Endodermal cell (in vitro differentiated cells): ENCODE results near the gene GALE. TPM values are rescaled to one million over a fixed set of nuclear protein-coding genes. Genes with fewer than 3 reads are reported as not detected.

Experiments
- DNase-seq: peaks from one replicate; pipeline ENCODE4 v3.0.0-alpha.2; 2017
- H3K27ac ChIP-seq: 2 replicates; pipeline ENCODE4 v1.5.1; 2013; ENCODE audit warnings: mild to moderate bottlenecking, low read depth, low read length, moderate library complexity
- H3K27me3 ChIP-seq: 2 replicates; pipeline ENCODE4 v1.6.1; 2013; ENCODE audit warnings: mild to moderate bottlenecking, low read length, moderate library complexity; ENCODE audit not compliant: insufficient read depth, control insufficient read depth, poor library complexity, severe bottlenecking
- H3K36me3 ChIP-seq: 2 replicates; pipeline ENCODE4 v1.7.0; 2013; ENCODE audit warnings: mild to moderate bottlenecking, low read length, moderate library complexity; ENCODE audit not compliant: control insufficient read depth, insufficient read depth
- H3K4me1 ChIP-seq: one replicate; pipeline ENCODE4 v1.7.0; 2013; ENCODE audit warnings: low read length; ENCODE audit not compliant: control insufficient read depth, insufficient read depth
- H3K4me3 ChIP-seq: 2 replicates; pipeline ENCODE4 v1.5.1; 2013; ENCODE audit warnings: mild to moderate bottlenecking, low read length, moderate library complexity
- H3K9ac ChIP-seq: 2 replicates; pipeline ENCODE4 v1.6.1; 2013; ENCODE audit warnings: mild to moderate bottlenecking, low read length, moderate library complexity; ENCODE audit not compliant: poor library complexity, severe bottlenecking; ENCODE audit errors: extremely low read depth
- H3K9me3 ChIP-seq: 2 replicates; pipeline ENCODE4 v1.6.1; 2013; ENCODE audit warnings: mild to moderate bottlenecking, low read length, moderate library complexity; ENCODE audit not compliant: control insufficient read depth
- H3K27ac Mint-ChIP-seq: 2 replicates; pipeline ENCODE4 v1.8.0; 2020; ENCODE audit warnings: mixed read lengths
- H3K27me3 Mint-ChIP-seq: 2 replicates; pipeline ENCODE4 v1.8.0; 2021; ENCODE audit warnings: mild to moderate bottlenecking, mixed read lengths; ENCODE audit not compliant: insufficient read depth
- H3K36me3 Mint-ChIP-seq: 2 replicates; pipeline ENCODE4 v1.8.0; 2020; ENCODE audit warnings: low read depth, mixed read lengths
- H3K4me1 Mint-ChIP-seq: 2 replicates; pipeline ENCODE4 v1.8.0; 2020; ENCODE audit warnings: mixed read lengths
- H3K4me3 Mint-ChIP-seq: 2 replicates; pipeline ENCODE4 v1.8.0; 2020; ENCODE audit warnings: mild to moderate bottlenecking, moderate library complexity, mixed read lengths
- H3K9me3 Mint-ChIP-seq: 2 replicates; pipeline ENCODE4 v1.8.0; 2020; ENCODE audit warnings: mild to moderate bottlenecking, mixed read lengths
- CTCF ChIP-seq: fragments of 200-600 bp; sonication (generic); conservative IDR thresholded peaks from 2 replicates; pipeline ENCODE4 v1.5.0; 2021; ENCODE audit warnings: antibody characterized with exemption, mild to moderate bottlenecking
- WGBS, 2 experiments: methylation state at CpG; one replicate each; pipeline versions ENCODE4 v1.1.5 to v1.1.7; 2013; ENCODE audit warnings: missing lambda C conversion rate in 2 of 2, mixed read lengths in 1 of 2; ENCODE audit not compliant: insufficient coverage in 1 of 2, insufficient read length in 1 of 2; 5-methylcytosine and 5-hydroxymethylcytosine counted together
- total RNA-seq, 2 donors: library from RNA; stranded (reverse); fragmentation: NEBNext Ultra II Directional in 1 of 2; extraction: Animal tissue kit (Norgen Biotek cat#: 25700) in 1 of 2; gene quantifications; 2 replicates in 1 of 2; 3 replicates in 1 of 2; pipeline ENCODE4 v1.2.1, GENCODE V29; 2021

The GALE gene
- total RNA-seq, 2 donors from 2014 or later, result 60.4 to 66.0 TPM

- no peaks in the 10 kb centered on the region for H3K4me1 Mint-ChIP-seq
- 88 to 94% methylated on average over 10 of the region's 10 CpGs for WGBS, 2 experiments
- Histone ChIP-seq H3K27me3 (no peaks in the 10 kb centered on the region), H3K4me3 (no peak overlapping the region), H3K9ac (no peak overlapping the region), H3K4me1 (no peaks in the 10 kb centered on the region), H3K9me3 (no peaks in the 10 kb centered on the region), H3K27ac (no peak overlapping the region), H3K36me3 (peaks cover 18% of the 10 kb centered on the region)
- no peak for DNase-seq
- no peak for TF ChIP-seq CTCF
- no peaks in the 10 kb centered on the region for H3K27me3 Mint-ChIP-seq
- peaks cover 13% of the 10 kb centered on the region for H3K36me3 Mint-ChIP-seq
- no peak overlapping the region for H3K27ac Mint-ChIP-seq
- H3K9me3 Mint-ChIP-seq, result no peaks in the 10 kb centered on the region
- H3K4me3 Mint-ChIP-seq, result no peak overlapping the region
These were observed 27.7 kb downstream of the GALE start for GRCh38 chr1:23772854-23773242.

GRCh38 chr1:23772049-23772853 is 28.3 kb downstream of the GALE start:
- Histone ChIP-seq H3K27me3 (no peaks in the 10 kb centered on the region), H3K4me3 (no peak overlapping the region), H3K36me3 (peaks cover 18% of the 10 kb centered on the region), H3K9me3 (no peaks in the 10 kb centered on the region), H3K27ac (no peak overlapping the region), H3K4me1 (no peaks in the 10 kb centered on the region), H3K9ac (no peak overlapping the region)
- peak; percentile 97 for DNase-seq
- Mint-ChIP-seq H3K4me3 (no peak overlapping the region), H3K27me3 (no peaks in the 10 kb centered on the region), H3K36me3 (peaks cover 18% of the 10 kb centered on the region), H3K9me3 (no peaks in the 10 kb centered on the region), H3K27ac (no peak overlapping the region), H3K4me1 (no peaks in the 10 kb centered on the region)
- WGBS, 2 experiments, result 19 to 25% methylated on average over 7 to 13 of the region's 14 CpGs
- peak; percentile 89 for TF ChIP-seq CTCF

GRCh38 chr1:23768733-23769132 is 31.8 kb downstream of the GALE start:
- Mint-ChIP-seq H3K4me3 (no peak overlapping the region), H3K27me3 (no peaks in the 10 kb centered on the region), H3K4me1 (no peaks in the 10 kb centered on the region), H3K27ac (no peak overlapping the region), H3K36me3 (peaks cover 29% of the 10 kb centered on the region), H3K9me3 (no peaks in the 10 kb centered on the region)
- 80 to 94% methylated on average over 1 to 4 of the region's 5 CpGs for WGBS, 2 experiments
- no peak overlapping the region for H3K4me3 ChIP-seq
- no peaks in the 10 kb centered on the region for H3K27me3 ChIP-seq
- no peak overlapping the region for H3K27ac ChIP-seq
- no peaks in the 10 kb centered on the region for H3K4me1 ChIP-seq
- no peak for DNase-seq
- peaks cover 27% of the 10 kb centered on the region for H3K36me3 ChIP-seq
- H3K9me3 ChIP-seq, result no peaks in the 10 kb centered on the region
- H3K9ac ChIP-seq, result no peak overlapping the region
- no peak for TF ChIP-seq CTCF
